GM20431 (cell line): Measurements from ENCODE around the gene IFT81.

ENCODE experiments used
- in situ Hi-C: fragments of 300-500 bp; cut with MseI, MboI; formaldehyde crosslinking; loops from one replicate; pipeline ENCODE4 v1.15.0; 2020; ENCODE audit warnings: low sequenced_read_pairs; ENCODE audit not compliant: unreplicated experiment

Gene IFT81

DNA sequence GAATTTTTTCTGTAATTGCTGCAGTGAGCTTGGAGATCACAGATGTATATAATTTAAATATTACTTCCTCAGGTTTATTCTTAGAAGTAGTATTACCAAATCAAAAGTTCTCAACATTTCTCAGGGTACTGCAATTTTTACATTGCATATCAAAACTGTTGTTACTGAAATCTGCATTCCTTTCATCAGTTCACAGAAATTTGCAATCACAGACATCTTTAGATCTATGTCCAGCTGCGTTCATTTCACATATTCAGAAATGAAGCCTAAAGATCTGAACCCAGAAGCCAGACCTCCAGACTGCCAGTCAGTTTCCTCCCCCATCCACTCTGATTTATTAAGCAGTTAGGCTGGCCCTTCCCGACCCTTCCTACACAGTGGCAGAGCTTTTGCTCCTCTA is 18.2 kb upstream of the IFT81 start:
- in situ Hi-C loops, result loop anchor here (25.0 kb wide), 1 partner anchor 131 kb away; no protein-coding TSS in a partner anchor

DNA sequence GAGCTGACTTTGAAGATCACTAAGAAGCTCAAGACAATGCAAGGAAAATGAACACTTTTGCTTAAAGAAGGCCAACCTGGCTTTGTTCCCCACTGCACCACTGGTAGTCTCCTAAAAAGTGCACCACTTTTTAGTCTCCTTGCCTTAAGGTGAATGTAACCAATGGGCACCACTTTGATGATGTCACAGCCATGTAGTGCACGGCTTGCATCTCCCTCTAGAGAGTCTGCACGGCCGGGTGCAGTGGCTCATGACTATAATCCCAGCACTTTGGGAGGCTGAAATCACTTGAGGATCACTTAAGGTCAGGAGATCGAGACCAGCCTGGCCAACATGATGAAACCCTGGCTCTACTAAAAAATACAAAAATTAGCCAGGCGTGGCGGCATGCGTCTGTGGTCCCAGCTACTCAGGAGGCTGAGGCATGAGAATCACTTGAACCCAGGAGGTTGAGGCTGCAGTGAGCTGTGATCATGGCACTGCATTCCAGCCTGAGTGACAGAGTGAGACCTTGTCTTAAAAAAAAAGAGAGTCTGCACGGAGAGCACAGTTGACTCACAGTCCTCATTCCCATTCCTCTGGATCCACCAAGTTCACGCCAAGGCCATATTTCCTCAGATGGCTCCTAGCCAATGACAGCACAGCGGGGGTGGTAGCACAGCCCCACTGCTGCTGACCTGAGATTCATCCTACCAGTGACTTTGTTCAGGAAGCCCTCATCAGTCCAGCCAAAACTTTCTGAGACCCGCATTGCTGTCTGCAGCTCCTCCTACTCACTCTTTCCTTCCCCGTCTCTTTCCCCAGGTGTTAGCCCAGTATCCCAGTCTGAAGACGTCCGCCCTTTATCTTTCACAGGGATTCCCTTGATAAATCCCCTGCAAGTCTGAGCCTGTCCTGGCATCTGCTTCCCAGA is 16.5 kb upstream of the IFT81 start:
- in situ Hi-C loops, result loop anchor here (25.0 kb wide), 1 partner anchor 130 kb away; no protein-coding TSS in a partner anchor

DNA sequence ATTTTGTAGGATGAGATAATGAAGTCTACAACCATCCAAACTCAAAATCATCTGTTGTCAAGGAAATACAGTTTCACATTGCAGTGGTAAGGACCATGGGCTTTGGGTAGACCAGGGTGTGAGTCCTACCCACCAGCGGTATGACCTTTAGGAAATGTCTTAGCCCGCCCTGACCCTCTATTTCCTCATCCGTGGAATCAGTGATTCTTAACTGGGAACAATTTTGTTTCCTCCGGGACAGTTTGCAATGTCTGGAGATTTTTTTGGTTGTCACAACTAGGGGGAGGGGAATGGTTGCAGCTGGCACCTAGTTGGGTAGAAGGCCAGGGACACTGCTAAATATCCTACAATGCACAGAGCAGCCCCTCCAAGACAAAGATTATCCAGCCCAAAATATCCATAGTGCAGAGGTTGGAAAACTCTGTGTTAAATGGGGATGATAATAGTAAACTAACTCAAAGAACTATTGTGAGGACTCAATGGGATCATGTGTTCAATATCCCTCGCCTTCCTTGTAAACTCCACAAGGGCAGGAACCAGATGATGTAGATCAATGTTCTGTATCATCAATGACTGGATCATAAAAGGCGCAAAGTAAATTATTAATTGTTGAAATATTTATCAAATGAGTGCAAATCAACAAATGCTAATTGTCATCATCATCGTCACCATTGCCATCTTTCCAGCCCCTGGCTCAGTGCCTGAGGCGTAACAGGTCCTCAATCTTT is 15.7 kb upstream of the IFT81 start:
- in situ Hi-C loops, result loop anchor here (25.0 kb wide), 1 partner anchor 129 kb away; no protein-coding TSS in a partner anchor

DNA sequence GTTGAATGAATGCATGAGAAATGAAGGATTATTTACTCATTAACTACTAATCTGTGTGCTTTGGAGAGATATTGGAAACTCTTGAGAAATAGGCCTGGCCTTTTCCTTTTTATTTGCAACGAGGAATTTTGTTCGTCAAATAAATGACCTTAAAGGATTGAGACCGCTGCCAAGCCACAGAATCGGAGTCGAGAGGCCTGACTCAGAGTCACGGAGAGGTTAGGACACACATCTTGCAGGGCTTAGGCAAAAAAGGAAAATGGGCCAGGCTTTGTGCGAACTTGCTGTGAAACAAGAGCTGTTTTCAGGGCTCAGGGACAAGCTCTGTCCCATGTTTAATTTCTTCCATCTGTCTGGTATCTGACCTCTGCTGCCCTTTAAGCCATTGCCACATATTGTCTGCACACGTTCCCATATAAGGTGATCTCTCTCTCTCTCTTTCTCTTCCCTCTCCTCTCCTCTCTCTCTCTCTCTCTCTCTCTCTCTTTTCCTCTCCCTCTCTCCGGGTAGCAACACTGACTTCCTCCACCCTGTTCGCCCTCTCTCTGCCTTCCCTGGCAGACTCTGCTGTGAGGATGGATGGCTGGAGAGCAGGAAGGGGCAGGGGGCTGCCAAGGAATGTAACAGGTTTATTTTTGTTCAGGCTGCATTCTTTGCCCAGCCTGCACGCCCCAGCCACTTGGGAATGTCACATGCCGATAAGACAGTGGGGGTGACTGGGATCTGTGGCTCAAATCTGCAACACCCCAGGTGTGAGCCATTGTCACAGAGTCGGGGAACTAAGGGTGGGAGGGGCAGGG is 14.9 kb upstream of the IFT81 start:
- in situ Hi-C loops, result loop anchor here (25.0 kb wide), 1 partner anchor 128 kb away; no protein-coding TSS in a partner anchor

DNA sequence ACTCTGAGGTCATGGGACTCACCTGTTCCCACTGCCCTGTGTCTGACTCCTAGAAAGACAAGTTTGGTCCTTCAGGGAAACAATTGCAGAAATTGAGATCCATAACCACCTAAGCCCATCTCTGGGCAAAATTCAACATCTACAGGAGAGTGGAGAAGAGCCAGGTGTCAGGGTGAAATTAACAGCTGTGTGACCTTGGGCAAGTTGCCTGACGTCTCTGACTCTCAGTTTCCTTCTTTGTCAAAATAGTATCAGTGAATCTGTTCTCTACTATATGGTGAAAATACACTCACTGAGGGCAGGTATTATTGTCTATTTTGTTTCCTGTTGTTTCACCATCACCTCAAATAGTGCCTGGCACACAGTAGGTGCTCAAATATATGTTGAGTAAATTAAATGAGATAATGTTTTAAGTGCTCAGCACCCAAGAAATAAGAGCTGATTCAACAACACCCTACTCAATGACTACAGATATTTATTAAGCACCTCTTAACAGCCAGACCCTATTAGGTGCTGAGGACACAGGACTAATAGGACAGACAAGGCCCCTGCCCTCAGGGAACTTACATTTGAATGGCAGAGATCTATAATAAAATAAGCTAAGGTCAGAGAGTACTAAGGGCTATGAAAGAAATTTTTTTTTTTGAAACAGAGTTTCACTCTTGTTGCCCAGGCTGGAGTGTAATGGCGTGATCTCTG is 14.2 kb upstream of the IFT81 start:
- in situ Hi-C loops, result loop anchor here (25.0 kb wide), 1 partner anchor 127 kb away; no protein-coding TSS in a partner anchor

DNA sequence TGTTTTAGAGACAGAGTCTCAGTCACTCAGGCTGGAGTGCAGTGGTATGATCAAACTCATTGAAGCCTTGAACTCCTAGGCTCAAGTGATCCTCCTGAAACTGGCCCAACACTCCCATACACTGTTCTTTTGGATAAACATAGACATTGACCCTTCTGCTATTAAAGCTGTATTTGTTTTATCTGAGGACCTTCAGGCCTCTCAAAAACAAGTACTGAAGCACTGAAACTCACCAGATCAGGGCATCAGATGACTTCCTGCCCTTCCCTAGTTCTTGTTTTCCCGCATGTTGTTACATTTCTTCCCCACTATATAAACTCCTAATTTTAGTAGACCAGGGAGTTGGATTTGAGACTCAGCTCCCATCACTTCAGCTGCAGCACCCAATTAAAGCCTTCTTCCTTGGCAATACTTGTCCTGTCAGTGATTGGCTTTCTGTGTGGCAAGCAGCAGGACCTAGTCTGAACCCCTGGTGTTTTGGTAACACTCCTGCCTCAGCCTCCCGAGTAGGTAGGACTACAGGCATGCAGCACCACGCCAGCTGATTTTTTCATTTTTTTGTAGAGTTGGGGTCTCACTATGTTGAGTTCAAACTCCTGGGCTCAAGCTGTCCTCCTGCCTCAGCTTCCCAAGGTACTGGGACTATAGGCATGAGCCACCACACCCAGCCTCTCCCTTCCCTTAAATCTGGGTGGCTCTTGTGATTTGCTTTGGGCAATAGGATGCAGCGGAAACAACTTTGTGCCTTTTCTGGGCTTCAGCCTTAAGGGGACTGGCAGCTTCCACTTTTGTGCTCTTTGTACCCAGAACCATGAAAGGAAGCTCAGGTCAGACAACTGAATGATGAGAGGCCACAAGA is 12.5 kb upstream of the IFT81 start:
- in situ Hi-C loops, result loop anchor here (25.0 kb wide), 1 partner anchor 126 kb away; no protein-coding TSS in a partner anchor

DNA sequence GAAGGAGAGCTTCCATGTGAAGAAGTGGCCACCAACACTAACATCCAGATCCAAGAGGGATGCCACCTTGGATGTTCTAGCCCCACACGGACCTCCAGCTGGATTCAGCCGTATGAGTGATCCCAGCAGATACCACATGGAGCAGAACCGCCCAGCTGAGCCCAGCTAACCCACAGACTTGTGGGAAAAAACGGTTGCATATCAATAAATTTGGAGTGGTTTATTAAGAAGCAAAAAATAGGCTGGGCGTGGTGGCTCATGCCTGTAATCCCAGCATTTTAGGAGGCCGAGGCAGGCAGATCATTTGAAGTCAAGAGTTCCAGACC is 11.9 kb upstream of the IFT81 start:
- in situ Hi-C loops, result loop anchor here (25.0 kb wide), 1 partner anchor 125 kb away; no protein-coding TSS in a partner anchor

DNA sequence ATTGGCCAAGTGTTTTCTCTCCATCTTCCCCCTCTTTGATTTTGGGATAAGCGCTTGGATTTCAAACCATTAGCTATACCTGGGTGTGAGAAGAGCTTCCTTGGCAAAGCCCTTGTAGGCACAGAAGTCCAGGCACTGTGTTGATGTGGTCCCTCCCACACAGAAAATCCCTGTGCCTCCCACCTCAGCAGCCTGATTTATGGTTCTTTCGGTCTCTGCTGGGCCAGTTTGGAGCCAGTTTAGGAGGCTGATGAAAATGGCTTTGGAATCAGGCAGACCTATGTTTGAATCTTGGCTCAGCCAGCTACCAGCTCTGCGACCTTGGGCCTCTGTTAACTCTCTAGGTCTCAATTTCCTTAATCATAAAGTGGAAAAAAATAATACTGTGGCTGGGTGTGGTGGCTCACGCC is 9.6 kb upstream of the IFT81 start:
- in situ Hi-C loops, result loop anchor here (25.0 kb wide), 1 partner anchor 123 kb away; no protein-coding TSS in a partner anchor

DNA sequence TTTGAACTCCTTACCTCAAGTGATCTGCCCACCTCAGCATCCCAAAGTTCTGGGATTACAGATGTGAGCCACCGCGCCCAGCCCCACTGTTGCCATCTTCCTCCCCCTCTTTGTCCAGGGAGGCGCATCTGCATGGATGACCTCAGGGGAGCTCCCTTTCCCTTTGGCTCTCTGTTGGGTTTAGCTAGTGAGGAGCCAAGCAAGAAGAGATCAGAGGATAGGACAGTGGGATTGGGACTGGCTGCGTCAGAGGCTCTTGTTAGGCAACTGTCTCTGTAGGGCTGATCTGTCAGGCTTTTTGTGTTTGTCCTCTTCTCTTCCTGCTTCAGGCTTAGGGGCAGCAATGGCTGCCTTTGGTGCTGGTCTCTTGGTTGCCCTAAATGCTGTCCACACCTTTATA is 8.5 kb upstream of the IFT81 start:
- in situ Hi-C loops, result loop anchor here (25.0 kb wide), 1 partner anchor 122 kb away; no protein-coding TSS in a partner anchor

DNA sequence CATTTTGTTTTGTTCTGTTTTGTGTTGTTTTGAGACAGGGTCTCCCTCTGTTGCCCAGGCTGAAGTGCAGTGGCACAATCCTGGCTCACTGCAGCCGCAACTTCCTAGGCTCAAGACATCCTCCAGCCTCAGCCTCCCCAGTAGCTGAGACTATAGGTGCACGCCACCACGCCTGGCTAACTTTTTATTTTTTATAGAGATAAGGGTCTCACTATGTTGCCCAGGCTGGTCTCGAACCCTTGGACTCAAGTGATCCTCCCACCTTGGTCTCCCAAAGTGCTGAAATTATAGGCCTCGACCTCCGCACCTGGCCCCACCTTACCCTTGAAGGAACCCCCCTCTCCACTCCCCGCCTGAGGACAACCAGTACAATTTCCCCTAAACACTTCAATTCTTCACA is 7.5 kb upstream of the IFT81 start:
- in situ Hi-C loops, result loop anchor here (25.0 kb wide), 1 partner anchor 121 kb away; no protein-coding TSS in a partner anchor

DNA sequence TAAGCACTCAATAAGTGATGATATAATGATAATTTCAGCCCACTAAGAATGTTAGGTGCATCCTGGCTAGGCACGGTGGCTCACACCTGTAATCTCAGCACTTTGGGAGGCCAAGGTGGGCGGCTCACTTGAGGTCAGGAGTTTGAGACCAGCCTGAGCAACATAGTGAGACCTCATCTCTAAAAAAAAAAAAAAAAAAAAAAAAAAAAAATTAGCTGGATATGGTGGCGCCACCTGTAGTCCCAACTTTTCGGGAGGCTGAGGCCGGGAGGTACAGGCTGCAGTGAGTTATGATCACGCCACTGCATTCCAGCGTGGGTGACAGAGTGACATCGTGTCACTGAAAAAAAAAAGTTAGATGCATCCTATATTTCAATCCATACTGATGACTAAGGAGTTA is 6.9 kb upstream of the IFT81 start:
- in situ Hi-C loops, result loop anchor here (25.0 kb wide), 1 partner anchor 120 kb away; no protein-coding TSS in a partner anchor

DNA sequence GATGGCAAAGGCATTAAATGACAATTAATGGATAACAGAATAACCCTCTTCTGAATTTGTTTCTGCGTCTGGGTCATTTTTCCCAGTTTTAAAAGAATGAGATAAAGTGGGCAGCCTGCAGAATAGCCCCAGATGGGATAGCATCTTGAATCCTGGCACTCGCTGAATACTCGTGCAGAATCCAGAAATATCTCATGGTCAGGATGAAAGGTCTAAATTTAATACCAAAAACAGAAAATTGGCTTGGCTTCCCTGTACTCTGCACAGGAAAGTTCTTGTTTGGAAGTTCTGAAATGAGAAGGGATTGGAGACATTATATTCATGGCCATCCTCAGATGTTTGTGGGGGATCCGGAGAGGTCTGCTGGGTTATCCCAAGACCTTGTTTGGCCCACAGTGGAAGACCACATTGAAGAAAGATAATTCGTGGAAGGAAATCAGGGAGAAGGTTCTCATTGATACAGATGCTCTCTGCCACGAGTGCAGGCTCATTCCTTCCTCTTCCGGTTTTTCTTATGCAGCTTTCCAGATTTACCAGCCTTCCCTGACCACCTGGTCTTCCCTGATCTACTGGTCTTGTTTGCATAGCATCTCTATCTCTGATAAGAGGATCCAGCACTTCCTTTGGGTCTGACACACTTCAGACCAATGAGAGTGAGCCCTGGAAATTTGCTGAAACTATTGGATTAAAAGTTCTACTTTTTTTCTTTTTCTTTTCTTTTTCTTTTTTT is 6.0 kb upstream of the IFT81 start:
- in situ Hi-C loops, result loop anchor here (25.0 kb wide), 1 partner anchor 119 kb away; no protein-coding TSS in a partner anchor

DNA sequence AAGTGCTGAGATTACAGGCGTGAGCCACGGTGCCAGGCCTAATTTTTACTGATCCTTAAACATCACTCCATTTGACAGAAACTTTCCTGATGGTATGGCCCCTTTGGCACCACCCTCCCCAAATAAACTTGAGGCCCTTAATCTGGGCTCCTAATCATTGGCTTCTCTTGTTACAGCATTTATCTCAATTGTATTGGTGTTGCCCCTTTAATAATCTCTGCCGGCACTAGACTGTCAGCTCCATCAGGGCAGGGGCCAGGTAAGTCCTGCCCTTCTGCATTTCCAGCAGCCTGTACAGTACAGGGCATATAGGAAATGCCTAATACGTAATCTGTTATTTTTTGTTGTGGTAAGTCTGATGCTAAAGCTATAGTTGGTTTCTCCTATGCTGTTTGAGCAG is 1.2 kb upstream of the IFT81 start:
- in situ Hi-C loops, result loop anchor here (25.0 kb wide), 1 partner anchor 114 kb away; no protein-coding TSS in a partner anchor

DNA sequence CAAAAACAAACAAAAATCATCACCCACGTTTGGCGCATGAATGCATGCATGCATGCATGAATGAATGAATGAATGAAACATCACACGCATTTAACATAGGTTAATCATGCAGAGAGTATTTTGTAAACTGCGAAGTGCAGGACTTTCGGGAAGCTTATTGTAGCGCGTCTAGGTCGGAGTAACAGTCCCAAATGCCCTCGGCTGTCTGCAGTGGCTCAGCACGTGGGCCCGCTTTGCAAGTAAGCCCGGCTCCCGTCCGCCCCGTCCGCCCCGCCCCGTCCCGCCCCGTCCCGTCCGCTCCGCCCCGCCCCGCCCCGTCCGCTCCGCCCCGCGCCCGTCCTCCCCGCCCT is 263 bp upstream of the IFT81 start:
- in situ Hi-C loops, result loop anchor here (25.0 kb wide), 1 partner anchor 113 kb away; no protein-coding TSS in a partner anchor

DNA sequence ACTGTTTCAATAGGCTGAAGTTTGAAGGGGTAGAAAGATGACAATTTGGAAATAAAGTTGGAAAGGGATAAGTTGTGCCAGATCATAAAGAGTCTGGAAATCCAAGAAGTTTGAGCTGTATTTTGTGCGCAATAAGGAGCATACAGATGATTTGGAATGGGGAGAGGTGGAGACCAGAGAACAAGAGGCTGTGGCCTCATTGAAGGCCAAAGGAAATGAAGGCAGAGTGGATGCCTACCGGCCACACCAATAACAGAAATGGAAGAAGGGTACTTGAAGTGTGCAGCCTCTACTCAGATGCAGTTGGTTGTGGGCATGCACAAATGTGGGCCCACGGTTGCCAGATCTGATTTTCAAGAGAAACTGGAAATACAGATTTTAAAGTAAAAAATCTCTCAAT is 2.4 kb downstream of the IFT81 start:
- in situ Hi-C loops, result no loop called here

DNA sequence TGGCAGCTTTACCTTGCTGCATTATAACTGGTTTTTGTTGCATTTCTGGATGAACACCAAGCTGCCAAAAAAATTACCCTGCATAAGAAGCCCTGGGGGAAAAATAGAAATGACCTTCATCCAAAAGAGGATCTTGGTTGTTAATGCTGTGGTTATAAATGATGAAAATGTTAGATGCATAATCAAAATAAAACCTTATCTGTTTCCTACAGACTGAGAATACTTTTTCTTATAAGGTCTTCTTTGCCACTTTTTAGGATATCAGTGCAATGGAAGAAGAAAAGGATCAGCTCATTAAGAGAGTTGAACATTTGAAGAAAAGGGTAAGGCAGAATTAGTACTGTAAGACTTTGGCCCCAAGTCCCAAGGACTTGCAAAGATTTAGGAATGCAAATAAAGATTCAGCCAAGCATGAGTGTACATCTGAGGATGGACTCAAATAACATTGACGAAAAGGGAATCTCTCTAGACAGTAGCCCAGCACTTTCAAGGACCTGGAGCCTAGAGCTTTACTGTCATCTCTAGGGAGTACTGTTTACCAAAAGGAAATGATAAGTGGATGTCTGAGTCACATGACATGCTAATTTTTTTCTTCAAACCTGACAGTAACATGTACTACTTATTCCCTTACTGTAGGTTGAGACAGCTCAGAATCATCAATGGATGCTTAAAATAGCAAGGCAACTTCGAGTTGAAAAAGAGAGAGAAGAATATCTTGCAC is 10.7 kb downstream of the IFT81 start:
- in situ Hi-C loops, result no loop called here

DNA sequence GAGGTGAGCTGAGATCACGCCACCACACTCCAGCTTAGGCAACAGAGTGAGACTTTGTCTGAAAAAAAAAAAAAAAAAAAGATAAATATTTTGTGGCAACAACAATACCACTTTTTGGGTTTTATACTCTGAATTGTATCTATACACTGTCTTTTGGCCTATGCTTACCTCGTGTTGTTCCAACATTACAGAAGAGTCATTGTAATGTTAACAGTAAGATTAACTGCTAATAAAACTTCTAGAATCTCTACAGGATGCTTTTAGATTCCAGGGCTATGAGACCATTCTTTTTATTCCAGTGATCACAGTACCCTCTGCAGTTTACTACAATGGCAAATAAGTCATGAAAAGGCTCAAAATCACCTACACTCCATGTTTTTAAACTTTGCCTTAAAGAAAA is 11.6 kb downstream of the IFT81 start:
- in situ Hi-C loops, result no loop called here
